HG03159 (cell line): ENCODE data around the gene TRIM59.
"Not testable (repeated sequence)": the region's sequence is repeated elsewhere in the genome, so short reads cannot be mapped to it uniquely, and the experiment has no call there.

Source experiments
- ATAC-seq: cut with Tn5 transposase; IDR thresholded peaks from one replicate; pipeline ENCODE4 v1.9.1; 2021; ENCODE audit warnings: mild to moderate bottlenecking, moderate library complexity; ENCODE audit not compliant: unreplicated experiment

Gene TRIM59

GRCh38 chr3:160458151-160458550, 8.6 kb upstream of the TRIM59 start:
- ATAC-seq, result no peak

- ATAC-seq, result no peak
Measured at GRCh38 chr3:160455846-160456245, 6.3 kb upstream of the TRIM59 start.

- ATAC-seq, result no peak
Measured at GRCh38 chr3:160454995-160455394, 5.4 kb upstream of the TRIM59 start.

GRCh38 chr3:160452251-160452650, 2.7 kb upstream of the TRIM59 start:
- not testable (repeated sequence) for ATAC-seq

GRCh38 chr3:160451602-160452001, 2.0 kb upstream of the TRIM59 start:
- no peak for ATAC-seq

GRCh38 chr3:160450846-160451245, 1.3 kb upstream of the TRIM59 start:
- ATAC-seq, result no peak

GRCh38 chr3:160448845-160449635, 546 bp downstream of the TRIM59 start:
- ATAC-seq, result peak; percentile 43

- ATAC-seq, result no peak
Measured at GRCh38 chr3:160447544-160447943, 2.0 kb downstream of the TRIM59 start.

- no peak for ATAC-seq
Measured at GRCh38 chr3:160446522-160447056, 3.0 kb downstream of the TRIM59 start.

- no peak for ATAC-seq
Measured at GRCh38 chr3:160445854-160446253, 3.7 kb downstream of the TRIM59 start.

GRCh38 chr3:160444411-160444810, 5.2 kb downstream of the TRIM59 start:
- no peak for ATAC-seq

- ATAC-seq, result no peak
Measured at GRCh38 chr3:160440687-160441086, 8.9 kb downstream of the TRIM59 start.

- ATAC-seq, result no peak
Measured at GRCh38 chr3:160437083-160437455, 12.5 kb downstream of the TRIM59 start.

- no peak for ATAC-seq
Measured at GRCh38 chr3:160435747-160436146, 13.8 kb downstream of the TRIM59 start.

GRCh38 chr3:160435095-160435494, 14.5 kb downstream of the TRIM59 start:
- ATAC-seq, result no peak

- ATAC-seq, result no peak
Measured at GRCh38 chr3:160434071-160434470, 15.5 kb downstream of the TRIM59 start.

GRCh38 chr3:160427832-160428424, 21.7 kb downstream of the TRIM59 start:
- ATAC-seq, result no peak

- ATAC-seq, result no peak
Measured at GRCh38 chr3:160417311-160417710, 32.3 kb downstream of the TRIM59 start.

GRCh38 chr3:160413613-160414248, 35.9 kb downstream of the TRIM59 start:
- ATAC-seq, result peak; percentile 66

GRCh38 chr3:160412477-160412876, 37.1 kb downstream of the TRIM59 start:
- no peak for ATAC-seq

- no peak for ATAC-seq
Measured at GRCh38 chr3:160409812-160410610, 39.6 kb downstream of the TRIM59 start.
